OCI-LY1 (cell line): ENCODE measurements around the gene SPA17.

ENCODE experiments used
- EZH2 ChIP-seq: fragments of 200-600 bp; sonication (generic), shearing (Covaris generic); IDR thresholded peaks from 2 replicates; pipeline ENCODE4 v1.8.0; 2017; ENCODE audit warnings: borderline replicate concordance, mixed run types, mild to moderate bottlenecking, antibody characterized with exemption, low read length, moderate library complexity, mixed read lengths
- TF ChIP-seq, protein P1 (sequence below): fragments of 200-600 bp; sonication (generic), shearing (Covaris generic); IDR thresholded peaks from 2 replicates; pipeline ENCODE4 v1.5.1; 2017; ENCODE audit warnings: mild to moderate bottlenecking, antibody characterized with exemption, low read length, moderate library complexity, mixed read lengths

- TF ChIP-seq, protein P1, sequence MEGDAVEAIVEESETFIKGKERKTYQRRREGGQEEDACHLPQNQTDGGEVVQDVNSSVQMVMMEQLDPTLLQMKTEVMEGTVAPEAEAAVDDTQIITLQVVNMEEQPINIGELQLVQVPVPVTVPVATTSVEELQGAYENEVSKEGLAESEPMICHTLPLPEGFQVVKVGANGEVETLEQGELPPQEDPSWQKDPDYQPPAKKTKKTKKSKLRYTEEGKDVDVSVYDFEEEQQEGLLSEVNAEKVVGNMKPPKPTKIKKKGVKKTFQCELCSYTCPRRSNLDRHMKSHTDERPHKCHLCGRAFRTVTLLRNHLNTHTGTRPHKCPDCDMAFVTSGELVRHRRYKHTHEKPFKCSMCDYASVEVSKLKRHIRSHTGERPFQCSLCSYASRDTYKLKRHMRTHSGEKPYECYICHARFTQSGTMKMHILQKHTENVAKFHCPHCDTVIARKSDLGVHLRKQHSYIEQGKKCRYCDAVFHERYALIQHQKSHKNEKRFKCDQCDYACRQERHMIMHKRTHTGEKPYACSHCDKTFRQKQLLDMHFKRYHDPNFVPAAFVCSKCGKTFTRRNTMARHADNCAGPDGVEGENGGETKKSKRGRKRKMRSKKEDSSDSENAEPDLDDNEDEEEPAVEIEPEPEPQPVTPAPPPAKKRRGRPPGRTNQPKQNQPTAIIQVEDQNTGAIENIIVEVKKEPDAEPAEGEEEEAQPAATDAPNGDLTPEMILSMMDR = no peak
- no peak for TF ChIP-seq EZH2
These were observed 8.7 kb downstream of the SPA17 start for GRCh38 chr11:124682443-124682842.
